Thymus (tissue), 11 donors: Measurements from ENCODE around the gene RANBP9. TPM values are rescaled to one million over a fixed set of nuclear protein-coding genes. Genes with fewer than 3 reads are reported as not detected.

Experiments used
- DNase-seq, 9 donors: peaks; one replicate each; pipeline ENCODE4 v3.0.0-alpha.2; 2013; ENCODE audit warnings: low spot score in 9 of 9, low read depth in 6 of 9, missing footprints in 1 of 9
- H3K27ac ChIP-seq, 2 donors: one replicate each; pipeline ENCODE4 v1.5.1; 2013; ENCODE audit warnings: control low read depth in 1 of 2, low read depth in 1 of 2, low read length in 1 of 2, mild to moderate bottlenecking in 1 of 2, moderate library complexity in 1 of 2
- H3K27me3 ChIP-seq, 2 donors: one replicate each; pipeline ENCODE4 v1.5.1; 2013; ENCODE audit warnings: low read length in 1 of 2; ENCODE audit not compliant: control insufficient read depth in 2 of 2, insufficient read depth in 1 of 2
- H3K36me3 ChIP-seq, 2 donors: one replicate each; pipeline ENCODE4 v1.5.1; 2013; ENCODE audit warnings: low read length in 1 of 2, mild to moderate bottlenecking in 1 of 2, moderate library complexity in 1 of 2; ENCODE audit not compliant: control insufficient read depth in 2 of 2, insufficient read depth in 2 of 2
- H3K4me1 ChIP-seq, 2 donors: one replicate each; pipeline ENCODE4 v1.5.1; 2013; ENCODE audit warnings: low read length in 2 of 2; ENCODE audit not compliant: control insufficient read depth in 2 of 2, insufficient read depth in 2 of 2
- H3K4me3 ChIP-seq, 2 donors: one replicate each; pipeline ENCODE4 v1.5.1; 2013; ENCODE audit warnings: low read length in 2 of 2, control low read depth in 1 of 2, mild to moderate bottlenecking in 1 of 2
- H3K9me3 ChIP-seq, 2 donors: one replicate each; pipeline ENCODE4 v1.5.1; 2013; ENCODE audit warnings: low read length in 1 of 2, mild to moderate bottlenecking in 1 of 2; ENCODE audit not compliant: control insufficient read depth in 2 of 2, insufficient read depth in 1 of 2
- WGBS: extraction: QIAGEN DNeasy Blood & Tissue Kit; methylation state at CpG from one replicate; pipeline ENCODE4 v1.1.7; 2013; 5-methylcytosine and 5-hydroxymethylcytosine counted together
- polyA plus RNA-seq: library from polyadenylated mRNA; stranded (reverse); fragments of 200-250 nt; gene quantifications from one replicate; pipeline ENCODE4 v1.2.3, GENCODE V29; 2013
- total RNA-seq: library from RNA; stranded (reverse); fragments of 120-200 nt; gene quantifications from one replicate; pipeline ENCODE4 v1.2.4, GENCODE V29; 2013
- donor health status: healthy.

RANBP9 gene
- total and polyA plus RNA-seq, 2 donors = 23.4 to 37.9 TPM

GRCh38 chr6:13735031-13735430, 23.4 kb upstream of the RANBP9 start:
- no peak overlapping the region for H3K27ac ChIP-seq
- DNase-seq = no peak
- no peak overlapping the region for H3K4me3 ChIP-seq
- no peaks in the 10 kb centered on the region for H3K36me3 ChIP-seq
- no peaks in the 10 kb centered on the region for H3K27me3 ChIP-seq
- no peaks in the 10 kb centered on the region for H3K9me3 ChIP-seq
- H3K4me1 ChIP-seq = no peaks in the 10 kb centered on the region
- WGBS = 97% methylated on average over 2 of the region's 2 CpGs

DNA sequence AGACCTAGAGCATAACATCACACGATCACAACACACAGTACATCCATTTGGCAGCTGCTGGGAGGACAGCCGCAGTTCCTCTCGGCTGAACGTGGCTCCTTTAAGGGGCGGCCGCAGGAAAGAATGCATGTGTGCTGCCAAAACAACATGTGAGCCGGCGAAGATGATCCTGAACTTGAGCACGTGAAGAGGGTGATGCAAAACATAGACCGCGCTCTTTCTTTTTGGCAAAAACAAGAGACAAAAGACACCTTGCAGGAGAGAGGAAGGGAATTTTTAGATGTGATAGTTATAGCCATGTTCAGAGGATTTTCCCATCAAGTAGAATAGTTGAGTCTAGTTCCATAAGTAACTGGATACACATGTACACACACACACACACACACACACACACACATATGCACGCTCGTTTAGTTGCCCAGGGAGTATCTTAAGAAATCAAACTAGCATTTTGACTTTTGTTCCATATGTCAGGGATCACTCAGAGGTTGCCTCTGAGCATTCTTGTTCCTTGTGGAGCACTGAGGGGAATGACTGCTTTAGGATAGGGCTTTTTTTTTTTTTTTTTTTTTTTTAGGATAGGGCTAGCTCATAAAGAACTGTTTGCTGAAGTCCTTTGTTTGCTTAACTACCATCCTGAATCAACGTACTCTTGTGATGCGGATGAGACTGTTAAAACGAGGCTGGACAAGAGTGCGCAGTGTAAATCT, 21.7 kb upstream of the RANBP9 start:
- no peaks in the 10 kb centered on the region for H3K36me3 ChIP-seq
- no peaks in the 10 kb centered on the region for H3K9me3 ChIP-seq
- peak in 2 of 9 donors; percentile 8 to 19 for DNase-seq
- H3K27me3 ChIP-seq = no peaks in the 10 kb centered on the region
- no peak overlapping the region for H3K27ac ChIP-seq
- WGBS = 88% methylated on average over 17 of the region's 17 CpGs
- H3K4me1 ChIP-seq = no peaks in the 10 kb centered on the region
- H3K4me3 ChIP-seq = no peak overlapping the region

- DNase-seq = no peak
- WGBS = 99% methylated on average over 7 of the region's 7 CpGs
- H3K27me3 ChIP-seq = no peaks in the 10 kb centered on the region
- H3K4me1 ChIP-seq = peaks cover 0 to 1% of the 10 kb centered on the region in 2 donors
- H3K9me3 ChIP-seq = no peaks in the 10 kb centered on the region
- H3K27ac ChIP-seq = no peak overlapping the region
- no peak overlapping the region for H3K4me3 ChIP-seq
- no peaks in the 10 kb centered on the region for H3K36me3 ChIP-seq
Measured at GRCh38 chr6:13730704-13731103, 19.1 kb upstream of the RANBP9 start.

DNA sequence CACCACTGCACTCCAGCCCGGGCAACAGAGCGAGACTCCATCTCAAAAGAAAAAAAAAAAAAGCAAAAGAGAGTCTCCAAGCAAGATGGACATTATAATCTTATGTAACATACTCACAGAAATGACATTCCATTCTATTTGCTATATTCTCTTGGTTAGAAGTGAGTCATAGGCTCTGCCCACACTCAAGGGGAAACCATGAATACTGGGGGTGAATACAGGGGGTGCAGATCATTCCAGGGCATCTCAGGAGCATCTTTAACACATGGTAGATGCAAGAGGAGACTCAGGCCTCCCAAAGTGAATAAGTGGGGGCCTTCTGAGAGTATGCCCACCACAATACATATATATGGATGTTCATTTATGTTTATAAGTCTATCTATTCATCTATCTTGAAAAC, 18.3 kb upstream of the RANBP9 start:
- 100% methylated on average over 2 of the region's 2 CpGs for WGBS
- no peak overlapping the region for H3K27ac ChIP-seq

GRCh38 chr6:13725570-13725969, 13.9 kb upstream of the RANBP9 start:
- Histone ChIP-seq H3K4me1 (peaks cover 7 to 8% of the 10 kb centered on the region in 2 donors), H3K4me3 (no peak overlapping the region), H3K9me3 (no peaks in the 10 kb centered on the region), H3K27ac (no peak overlapping the region), H3K27me3 (no peaks in the 10 kb centered on the region), H3K36me3 (no peaks in the 10 kb centered on the region)
- WGBS = 78% methylated on average over 2 of the region's 2 CpGs
- DNase-seq = peak in 1 of 9 donors; percentile 43

More for the DNA sequence above, 18.3 kb upstream of the RANBP9 start:
- H3K36me3 ChIP-seq = no peaks in the 10 kb centered on the region
- H3K9me3 ChIP-seq = no peaks in the 10 kb centered on the region
- no peak overlapping the region for H3K4me3 ChIP-seq
- H3K27me3 ChIP-seq = no peaks in the 10 kb centered on the region
- no peak for DNase-seq
- H3K4me1 ChIP-seq = peaks cover 0 to 6% of the 10 kb centered on the region in 2 donors

DNA sequence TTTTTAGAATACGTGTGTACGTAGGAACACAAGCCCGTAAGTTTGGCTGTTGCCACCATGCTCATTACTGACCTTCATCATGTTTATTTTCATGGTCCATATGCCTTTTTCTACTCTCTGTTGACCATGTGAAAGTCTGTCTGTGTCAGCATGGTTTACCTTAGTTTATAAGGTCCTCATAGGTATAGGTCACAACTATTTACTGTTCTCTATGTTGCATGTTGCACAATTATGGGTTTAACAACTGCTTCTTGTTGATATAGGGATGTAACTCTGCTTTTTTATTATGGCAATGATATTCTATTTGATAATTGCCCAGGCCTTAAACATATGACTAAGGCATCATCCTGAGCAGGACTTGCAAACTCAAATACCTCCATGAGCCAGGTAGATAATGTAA, 13.4 kb upstream of the RANBP9 start:
- no peak for DNase-seq
- no peaks in the 10 kb centered on the region for H3K9me3 ChIP-seq
- no peak overlapping the region for H3K4me3 ChIP-seq
- H3K36me3 ChIP-seq = no peaks in the 10 kb centered on the region
- H3K4me1 ChIP-seq = peaks cover 7 to 8% of the 10 kb centered on the region in 2 donors
- 98% methylated on average over 3 of the region's 3 CpGs for WGBS
- H3K27ac ChIP-seq = no peak overlapping the region
- no peaks in the 10 kb centered on the region for H3K27me3 ChIP-seq

DNA sequence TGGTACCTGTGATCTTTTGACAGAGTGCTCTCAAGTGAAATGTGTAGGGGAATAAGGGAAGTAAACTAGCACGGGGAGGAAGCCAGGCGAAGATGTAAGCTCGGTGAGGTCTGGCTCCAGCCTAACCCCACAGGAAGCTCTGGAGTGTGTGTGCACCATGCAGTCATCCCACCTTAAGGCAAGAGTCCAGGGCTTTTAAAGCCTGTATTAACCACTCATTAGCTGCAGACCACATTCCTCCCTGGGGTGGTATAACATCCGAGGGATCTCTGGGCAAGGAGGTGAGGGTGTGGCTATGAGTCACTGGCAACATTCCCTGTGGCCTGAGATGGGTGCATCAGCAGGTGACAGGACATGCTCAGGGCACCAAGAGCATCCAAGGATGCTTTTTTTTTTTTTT, 12.5 kb upstream of the RANBP9 start:
- Histone ChIP-seq H3K4me1 (peaks cover 7 to 8% of the 10 kb centered on the region in 2 donors), H3K27me3 (no peaks in the 10 kb centered on the region), H3K9me3 (no peaks in the 10 kb centered on the region), H3K36me3 (no peaks in the 10 kb centered on the region), H3K27ac (no peak overlapping the region), H3K4me3 (no peak overlapping the region)
- WGBS = 19% methylated on average over 4 of the region's 4 CpGs
- no peak for DNase-seq

DNA sequence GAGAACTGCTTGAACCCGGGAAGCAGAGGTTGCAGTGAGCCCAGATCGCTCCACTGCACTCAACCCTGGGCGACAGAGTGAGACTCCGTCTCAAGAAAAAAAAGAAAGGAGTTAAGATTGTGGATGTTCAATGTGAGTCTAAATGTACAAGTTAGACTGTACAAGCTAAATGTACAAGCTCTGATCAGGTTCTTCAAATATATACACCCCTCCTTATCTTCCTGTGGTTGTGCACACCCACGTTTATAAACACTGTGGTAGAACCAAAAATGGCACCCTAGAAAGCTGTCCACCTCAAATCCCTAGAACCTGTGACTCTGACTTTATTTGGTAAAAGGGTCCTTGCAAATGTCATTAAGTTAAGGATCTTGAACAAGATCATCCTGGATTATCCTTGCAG, 11.2 kb upstream of the RANBP9 start:
- WGBS = 83% methylated on average over 5 of the region's 5 CpGs
- Histone ChIP-seq H3K27ac (no peak overlapping the region), H3K4me3 (no peak overlapping the region), H3K27me3 (no peaks in the 10 kb centered on the region), H3K4me1 (peaks cover 7 to 8% of the 10 kb centered on the region in 2 donors), H3K36me3 (no peaks in the 10 kb centered on the region), H3K9me3 (no peaks in the 10 kb centered on the region)
- no peak for DNase-seq

- WGBS = 73% methylated on average over 5 of the region's 5 CpGs
- H3K4me1 ChIP-seq = no peaks in the 10 kb centered on the region
- no peaks in the 10 kb centered on the region for H3K27me3 ChIP-seq
- no peak overlapping the region for H3K4me3 ChIP-seq
- H3K9me3 ChIP-seq = peaks cover 0 to 7% of the 10 kb centered on the region in 2 donors
- no peak for DNase-seq
- H3K36me3 ChIP-seq = no peaks in the 10 kb centered on the region
- no peak overlapping the region for H3K27ac ChIP-seq
Measured at GRCh38 chr6:13718123-13718458, 6.5 kb upstream of the RANBP9 start.
